GM12801 (cell line): ENCODE results near the gene ZDHHC22.

Source experiments
- CTCF ChIP-seq: IDR thresholded peaks from one replicate; pipeline ENCODE4 v1.5.1; 2011; ENCODE audit warnings: control low read depth; ENCODE audit not compliant: insufficient read length; ENCODE audit errors: extremely low read depth

The ZDHHC22 gene

DNA sequence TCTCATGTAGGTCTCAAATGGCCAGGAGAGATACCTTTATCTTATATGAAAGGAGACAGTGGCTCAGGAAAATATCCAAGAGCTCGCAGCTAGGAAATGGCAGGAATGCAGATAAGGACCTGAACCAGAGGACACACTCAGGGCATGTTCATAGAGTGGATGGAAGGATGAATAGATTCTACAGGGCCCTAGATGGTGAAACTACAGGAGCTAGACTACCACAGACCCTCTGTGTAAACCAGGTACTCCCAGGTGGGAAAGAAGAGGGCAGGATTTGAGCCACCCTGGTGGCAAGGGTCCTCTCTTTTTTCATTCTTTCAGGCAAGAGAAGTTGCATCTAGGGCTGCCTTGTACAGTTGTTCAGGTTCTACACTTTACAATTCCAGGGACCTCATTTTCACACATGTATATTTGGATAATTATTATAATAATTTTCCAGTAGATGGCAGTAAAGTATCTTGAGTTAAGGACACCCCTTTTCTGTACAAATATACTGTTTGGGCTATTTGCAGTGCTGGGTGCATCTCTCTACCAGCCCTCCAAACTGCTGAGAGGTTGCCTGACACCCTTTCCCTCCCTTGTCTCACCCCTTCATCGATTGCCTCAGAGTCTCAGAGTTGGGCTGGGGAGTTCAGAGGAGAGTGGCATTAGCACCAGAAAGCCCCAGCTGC lies 10.5 kb upstream of the ZDHHC22 start:
- no peak for TF ChIP-seq CTCF

- TF ChIP-seq CTCF, result no peak
Observed at GRCh38 chr14:77151245-77151644, 9.7 kb upstream of the ZDHHC22 start.

GRCh38 chr14:77148510-77149231 lies 7.1 kb upstream of the ZDHHC22 start:
- TF ChIP-seq CTCF, result no peak

DNA sequence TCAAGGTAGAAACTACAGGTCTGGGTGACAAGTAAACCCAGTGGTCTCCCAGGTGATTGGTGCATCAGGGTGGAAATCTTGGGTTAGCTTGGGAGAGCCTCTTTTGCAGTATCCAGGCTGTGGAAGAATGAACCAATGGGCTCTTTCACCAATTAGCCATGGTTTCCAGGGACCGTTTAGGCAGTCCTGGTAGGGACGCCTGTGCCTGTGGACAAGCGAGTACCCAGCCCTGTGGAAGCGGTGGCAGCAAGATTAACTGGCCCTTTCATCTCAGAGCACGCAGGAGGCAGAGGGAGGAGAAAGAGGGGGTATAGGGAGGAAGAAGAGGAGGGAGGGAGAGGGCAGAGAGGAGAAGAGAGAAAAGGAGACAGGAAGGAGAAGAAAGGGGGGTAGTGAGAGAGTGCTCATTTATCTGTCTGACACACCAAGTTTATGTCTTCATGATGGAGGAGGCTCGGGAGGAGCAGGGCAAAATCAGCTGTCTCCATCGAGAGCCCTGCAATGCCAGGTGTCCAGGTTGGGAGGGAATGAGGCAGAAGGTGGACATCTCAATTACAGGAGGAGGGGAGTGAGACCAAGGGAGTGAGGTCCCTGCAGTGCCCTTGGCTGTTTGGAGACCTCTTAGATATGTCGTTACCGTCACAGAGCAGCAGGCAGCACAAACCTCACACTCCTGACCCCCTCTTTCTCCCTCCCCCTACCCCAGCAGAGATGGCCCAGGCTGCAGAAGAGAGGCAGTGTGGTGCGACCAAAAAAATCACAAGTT lies 4.6 kb upstream of the ZDHHC22 start:
- no peak for TF ChIP-seq CTCF

DNA sequence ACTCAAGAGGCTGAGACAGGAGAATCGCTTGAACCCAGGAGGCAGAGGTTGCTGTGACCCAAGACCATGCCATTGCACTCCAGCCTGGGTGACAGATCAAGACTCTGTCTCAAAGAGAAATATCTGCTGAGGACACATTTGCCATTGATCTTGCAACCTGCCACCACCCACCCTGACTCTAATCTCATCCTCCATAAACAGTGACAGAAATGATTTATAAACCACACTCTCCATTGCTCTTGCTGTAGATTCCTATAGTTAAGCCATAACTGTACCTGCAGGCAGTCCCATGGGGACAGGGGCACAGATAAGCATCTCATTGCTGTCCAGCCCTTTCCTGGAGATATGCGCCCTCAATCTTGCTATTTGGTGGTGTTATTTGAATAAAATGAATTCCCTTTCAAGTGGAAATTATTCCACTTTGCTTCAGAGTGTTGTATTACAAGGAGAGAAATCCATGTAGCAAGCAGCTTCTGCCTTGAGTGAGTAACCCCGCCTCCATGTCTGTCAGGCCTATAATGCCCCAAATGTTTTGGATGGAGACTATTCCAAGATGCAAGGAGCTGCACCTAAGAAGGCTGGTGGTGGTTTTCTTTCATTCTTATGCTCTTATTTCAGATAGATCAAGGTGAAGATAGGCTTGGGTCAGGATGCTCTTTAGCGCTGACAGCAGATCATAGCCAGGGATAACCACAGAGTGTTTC lies 3.0 kb upstream of the ZDHHC22 start:
- TF ChIP-seq CTCF, result no peak

- TF ChIP-seq CTCF, result no peak
Observed at GRCh38 chr14:77143071-77143470, 1.5 kb upstream of the ZDHHC22 start.
